Inflammatory macrophage (primary cell): ENCODE results near the gene SPATA31A1.
"Not testable (repeated sequence)": the region's sequence is repeated elsewhere in the genome, so short reads cannot be mapped to it uniquely, and the experiment has no call there.

Experiments
- DNase-seq, 2 donors: peaks; one replicate each; pipeline ENCODE4 v3.0.0-alpha.2; 2020 to 2022
- total RNA-seq, 18 experiments: gene quantifications; one replicate each; lab custom pipeline; 2026; ENCODE audit warnings: mixed read lengths in 6 of 18, inconsistent platforms in 2 of 18; lab: John Stamatoyannopoulos, UW

Gene SPATA31A1
- 0 to 0.04 (median 0) reads per million in 18 experiments for total RNA-seq

DNA sequence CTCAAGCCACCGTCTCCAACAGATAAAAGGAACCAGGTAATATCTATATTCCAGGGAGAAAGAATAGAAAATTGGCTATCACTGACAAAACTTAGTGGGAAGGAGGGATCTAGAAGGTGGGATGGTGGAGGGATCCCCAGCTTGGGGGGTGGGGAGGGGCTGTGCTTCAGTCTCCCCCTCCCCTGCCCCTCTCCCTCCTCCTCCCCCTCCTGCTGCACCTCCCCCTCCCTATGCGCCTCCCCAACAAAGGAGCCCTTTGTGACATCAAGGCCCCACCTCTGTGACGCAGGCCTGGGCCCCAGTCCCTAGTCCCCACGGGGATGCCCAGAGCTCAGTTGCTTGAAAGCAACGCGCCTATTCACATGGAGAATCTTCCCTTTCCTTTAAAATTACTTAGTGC is at the start of gene SPATA31A1:
TSS of gene SPATA31A1 (plus strand) at position 301 of the 400 bp plus-strand sequence. CDS start at position 363, 62 bp downstream.
- not testable (repeated sequence) for DNase-seq

- DNase-seq, result not testable (repeated sequence)
Measured at GRCh38 chr9:39407261-39408204, 52.1 kb downstream of the SPATA31A1 start.

- not testable (repeated sequence) for DNase-seq
Measured at GRCh38 chr9:39411254-39411940, 55.9 kb downstream of the SPATA31A1 start.
